Ovary (tissue), 9 donors: ENCODE results near the gene PHB1. TPM values are rescaled to one million over a fixed set of nuclear protein-coding genes. Genes with fewer than 3 reads are reported as not detected.

Source experiments
- DNase-seq, 5 donors: peaks; one replicate each; pipeline ENCODE4 v3.0.0-alpha.2; 2019 to 2020
- H3K27ac ChIP-seq, 2 donors: fragments of 200-600 bp; one replicate each; pipeline versions ENCODE4 v1.5.1 to v1.8.0; 2019 to 2022
- H3K27me3 ChIP-seq: fragments of 200-600 bp; one replicate; pipeline ENCODE4 v1.8.0; 2022
- H3K36me3 ChIP-seq: fragments of 200-600 bp; sonication (generic); one replicate; pipeline ENCODE4 v1.5.1; 2019
- H3K4me1 ChIP-seq: one replicate; pipeline ENCODE4 v1.8.1; 2013; ENCODE audit warnings: mild to moderate bottlenecking, moderate library complexity; ENCODE audit not compliant: insufficient read depth
- H3K4me3 ChIP-seq: fragments of 200-600 bp; sonication (generic); one replicate; pipeline ENCODE4 v1.5.1; 2017
- H3K9me3 ChIP-seq, 2 donors: fragments of 200-600 bp in 1 of 2; sonication (generic) in 1 of 2; one replicate each; pipeline versions ENCODE4 v1.5.1 to v1.8.1; 2013 to 2019; ENCODE audit warnings: mild to moderate bottlenecking in 1 of 2, moderate library complexity in 1 of 2
- EP300 ChIP-seq: sonication (generic); formaldehyde crosslinking; IDR thresholded peaks from one replicate; pipeline ENCODE4 v1.6.1; 2017; ENCODE audit warnings: antibody characterized with exemption
- POLR2A ChIP-seq: fragments of 450-650 bp; IDR thresholded peaks from one replicate; pipeline ENCODE4 v1.6.1; 2017; ENCODE audit warnings: antibody characterized with exemption, mild to moderate bottlenecking, moderate library complexity
- WGBS, 3 donors: extraction: QIAGEN DNeasy Blood & Tissue Kit in 1 of 3; methylation state at CpG; one replicate each; pipeline versions ENCODE4 v1.1.5 to v1.1.7; 2013 to 2017; 5-methylcytosine and 5-hydroxymethylcytosine counted together
- intact Hi-C, 4 donors: fragments of 100-400 bp; cut with DNase I; formaldehyde crosslinking; loops; one replicate each; pipeline versions ENCODE4 v1.11.0 to v1.15.1; 2022 to 2023
- polyA plus RNA-seq, 2 donors: library from polyadenylated mRNA; stranded (reverse); fragments of 200-250 nt in 1 of 2; fragments of 350-450 nt in 1 of 2; fragmentation: Illumina TruSeq in 1 of 2; extraction: RNeasy Lipid Tissue Mini Kit (QIAGEN cat#74804) in 1 of 2; gene quantifications; one replicate each; pipeline ENCODE4 v1.2.3, GENCODE V29; 2013 to 2014
- total RNA-seq, 7 donors: library from RNA; depleted of rRNA in 2 of 7; stranded (reverse); fragments of >200 nt in 2 of 7; fragmentation: NEBNext Ultra II Directional in 3 of 7; extraction: Animal tissue kit (Norgen Biotek cat#: 25700) in 3 of 7; gene quantifications; one replicate each; pipeline versions ENCODE4 v1.1.0 to v1.2.4, GENCODE V29; 2016 to 2023
- TF ChIP-seq, protein P1 (sequence below), 3 donors: fragments of 450-650 bp in 2 of 3; fragments of 200-600 bp in 1 of 3; IDR thresholded peaks; one replicate each; pipeline versions ENCODE4 v1.5.1 to v1.8.0; 2016 to 2022; ENCODE audit warnings: antibody characterized with exemption in 3 of 3, mild to moderate bottlenecking in 1 of 3
- donor health status: DM: no; HTN: no; CAD: no; lungs with moderate emphysema.
- donor health status: DM: no; HTN: no; CAD: no.
- donor health status: Bipolar disorder and iron deficiency.
- donor health status: DM: yes; HTN: yes; CAD: no.
- donor health status: DM: no; HTN: no; CAD: no.
- donor health status: DM: yes; HTN: yes; CAD: no.

Gene PHB1
- total and polyA plus RNA-seq, 9 donors = 46.0 to 148 (median 106) TPM

- intact Hi-C loops = no loop called here
- no peaks in the 10 kb centered on the region for H3K27me3 ChIP-seq
- WGBS, 3 donors = 65 to 70% (median 67%) methylated on average over 5 of the region's 5 CpGs
- H3K4me3 ChIP-seq = no peak overlapping the region
- H3K9me3 ChIP-seq = no peaks in the 10 kb centered on the region
- H3K27ac ChIP-seq = no peak overlapping the region
- no peak for DNase-seq
- TF ChIP-seq, protein P1, sequence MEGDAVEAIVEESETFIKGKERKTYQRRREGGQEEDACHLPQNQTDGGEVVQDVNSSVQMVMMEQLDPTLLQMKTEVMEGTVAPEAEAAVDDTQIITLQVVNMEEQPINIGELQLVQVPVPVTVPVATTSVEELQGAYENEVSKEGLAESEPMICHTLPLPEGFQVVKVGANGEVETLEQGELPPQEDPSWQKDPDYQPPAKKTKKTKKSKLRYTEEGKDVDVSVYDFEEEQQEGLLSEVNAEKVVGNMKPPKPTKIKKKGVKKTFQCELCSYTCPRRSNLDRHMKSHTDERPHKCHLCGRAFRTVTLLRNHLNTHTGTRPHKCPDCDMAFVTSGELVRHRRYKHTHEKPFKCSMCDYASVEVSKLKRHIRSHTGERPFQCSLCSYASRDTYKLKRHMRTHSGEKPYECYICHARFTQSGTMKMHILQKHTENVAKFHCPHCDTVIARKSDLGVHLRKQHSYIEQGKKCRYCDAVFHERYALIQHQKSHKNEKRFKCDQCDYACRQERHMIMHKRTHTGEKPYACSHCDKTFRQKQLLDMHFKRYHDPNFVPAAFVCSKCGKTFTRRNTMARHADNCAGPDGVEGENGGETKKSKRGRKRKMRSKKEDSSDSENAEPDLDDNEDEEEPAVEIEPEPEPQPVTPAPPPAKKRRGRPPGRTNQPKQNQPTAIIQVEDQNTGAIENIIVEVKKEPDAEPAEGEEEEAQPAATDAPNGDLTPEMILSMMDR (IDR thresholded peaks at IDR 0.05) = no peak
- TF ChIP-seq EP300 (no peak), POLR2A (no peak)
- H3K4me1 ChIP-seq = no peaks in the 10 kb centered on the region
- H3K36me3 ChIP-seq = no peaks in the 10 kb centered on the region
Measured at GRCh38 chr17:49381793-49382192, 32.9 kb downstream of the PHB1 start.

GRCh38 chr17:49381033-49381432 lies 33.6 kb downstream of the PHB1 start:
- TF ChIP-seq, protein P1 (IDR thresholded peaks at IDR 0.05) = no peak
- no peak for TF ChIP-seq POLR2A
- no peak for TF ChIP-seq EP300
- no peak overlapping the region for H3K27ac ChIP-seq
- WGBS, 3 donors = 75 to 78% (median 76%) methylated on average over 1 of the region's 1 CpG
- no peaks in the 10 kb centered on the region for H3K36me3 ChIP-seq
- no peaks in the 10 kb centered on the region for H3K27me3 ChIP-seq
- intact Hi-C loops = no loop called here
- no peaks in the 10 kb centered on the region for H3K9me3 ChIP-seq
- no peaks in the 10 kb centered on the region for H3K4me1 ChIP-seq
- DNase-seq = no peak
- H3K4me3 ChIP-seq = no peak overlapping the region

- Histone ChIP-seq H3K9me3 (no peaks in the 10 kb centered on the region), H3K4me1 (no peaks in the 10 kb centered on the region), H3K36me3 (no peaks in the 10 kb centered on the region), H3K4me3 (no peak overlapping the region), H3K27ac (no peak overlapping the region), H3K27me3 (no peaks in the 10 kb centered on the region)
- intact Hi-C loops = no loop called here
- no peak for DNase-seq
- TF ChIP-seq POLR2A (no peak), EP300 (no peak)
- TF ChIP-seq, protein P1 (IDR thresholded peaks at IDR 0.05) = no peak
- WGBS, 3 donors = 47 to 64% (median 57%) methylated on average over 4 of the region's 4 CpGs
Measured at GRCh38 chr17:49379926-49380325, 34.8 kb downstream of the PHB1 start.

GRCh38 chr17:49378311-49378710 lies 36.4 kb downstream of the PHB1 start:
- Histone ChIP-seq H3K27me3 (no peaks in the 10 kb centered on the region), H3K27ac (no peak overlapping the region), H3K9me3 (no peaks in the 10 kb centered on the region), H3K4me1 (no peaks in the 10 kb centered on the region), H3K36me3 (no peaks in the 10 kb centered on the region), H3K4me3 (no peak overlapping the region)
- TF ChIP-seq EP300 (no peak), POLR2A (no peak)
- TF ChIP-seq, protein P1 (IDR thresholded peaks at IDR 0.05) = no peak
- intact Hi-C loops = no loop called here
- 73 to 79% (median 74%) methylated on average over 5 of the region's 5 CpGs for WGBS, 3 donors
- no peak for DNase-seq

- TF ChIP-seq EP300 (no peak), POLR2A (no peak)
- TF ChIP-seq, protein P1 (IDR thresholded peaks at IDR 0.05) = no peak
- no peak for DNase-seq
- no peaks in the 10 kb centered on the region for H3K27me3 ChIP-seq
- H3K36me3 ChIP-seq = no peaks in the 10 kb centered on the region
- H3K9me3 ChIP-seq = no peaks in the 10 kb centered on the region
- no peak overlapping the region for H3K4me3 ChIP-seq
- no peaks in the 10 kb centered on the region for H3K4me1 ChIP-seq
- no peak overlapping the region for H3K27ac ChIP-seq
- intact Hi-C loops = no loop called here
- 97 to 100% (median 100%) methylated on average over 1 of the region's 1 CpG for WGBS, 3 donors
Measured at GRCh38 chr17:49375544-49375943, 39.1 kb downstream of the PHB1 start.
